ENCODE results near the gene BATF.

DNA sequence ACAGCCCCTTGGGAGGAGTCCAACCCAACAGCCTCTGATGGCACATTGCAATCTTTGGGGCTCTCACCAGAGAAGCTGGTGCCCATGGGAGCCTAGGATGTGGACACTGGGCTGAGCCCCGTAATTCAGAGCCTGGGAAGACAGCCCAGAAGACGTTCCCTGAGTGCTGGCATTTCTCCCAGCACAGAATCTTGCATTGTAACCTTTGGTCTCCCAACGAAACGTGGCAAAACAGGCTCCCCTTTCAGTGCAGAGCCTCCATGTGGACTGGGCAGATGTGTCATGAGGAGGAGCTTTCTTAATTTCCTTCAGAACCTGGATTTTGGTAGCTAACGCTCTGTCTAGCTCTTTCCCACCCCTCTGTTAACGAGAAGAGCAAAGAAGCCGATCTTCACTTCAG, 26.3 kb downstream of the BATF start:
- TF ChIP-seq EP300 (conservative IDR thresholded peaks at IDR 0.05; ENCODE audit: poor library complexity, severe bottlenecking): no peak
- TF ChIP-seq, protein P1, sequence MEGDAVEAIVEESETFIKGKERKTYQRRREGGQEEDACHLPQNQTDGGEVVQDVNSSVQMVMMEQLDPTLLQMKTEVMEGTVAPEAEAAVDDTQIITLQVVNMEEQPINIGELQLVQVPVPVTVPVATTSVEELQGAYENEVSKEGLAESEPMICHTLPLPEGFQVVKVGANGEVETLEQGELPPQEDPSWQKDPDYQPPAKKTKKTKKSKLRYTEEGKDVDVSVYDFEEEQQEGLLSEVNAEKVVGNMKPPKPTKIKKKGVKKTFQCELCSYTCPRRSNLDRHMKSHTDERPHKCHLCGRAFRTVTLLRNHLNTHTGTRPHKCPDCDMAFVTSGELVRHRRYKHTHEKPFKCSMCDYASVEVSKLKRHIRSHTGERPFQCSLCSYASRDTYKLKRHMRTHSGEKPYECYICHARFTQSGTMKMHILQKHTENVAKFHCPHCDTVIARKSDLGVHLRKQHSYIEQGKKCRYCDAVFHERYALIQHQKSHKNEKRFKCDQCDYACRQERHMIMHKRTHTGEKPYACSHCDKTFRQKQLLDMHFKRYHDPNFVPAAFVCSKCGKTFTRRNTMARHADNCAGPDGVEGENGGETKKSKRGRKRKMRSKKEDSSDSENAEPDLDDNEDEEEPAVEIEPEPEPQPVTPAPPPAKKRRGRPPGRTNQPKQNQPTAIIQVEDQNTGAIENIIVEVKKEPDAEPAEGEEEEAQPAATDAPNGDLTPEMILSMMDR (IDR thresholded peaks at IDR 0.05; ENCODE audit: poor library complexity, severe bottlenecking): no peak
- no peak for TF ChIP-seq EZH2 (IDR thresholded peaks at IDR 0.05; ENCODE audit: borderline replicate concordance, insufficient read depth, low read length, poor library complexity, severe bottlenecking)
- TF ChIP-seq POLR2AphosphoS5 (IDR thresholded peaks at IDR 0.05): no peak
- no peak for TF ChIP-seq RAD21 (conservative IDR thresholded peaks at IDR 0.05)
- TF ChIP-seq, protein P2, sequence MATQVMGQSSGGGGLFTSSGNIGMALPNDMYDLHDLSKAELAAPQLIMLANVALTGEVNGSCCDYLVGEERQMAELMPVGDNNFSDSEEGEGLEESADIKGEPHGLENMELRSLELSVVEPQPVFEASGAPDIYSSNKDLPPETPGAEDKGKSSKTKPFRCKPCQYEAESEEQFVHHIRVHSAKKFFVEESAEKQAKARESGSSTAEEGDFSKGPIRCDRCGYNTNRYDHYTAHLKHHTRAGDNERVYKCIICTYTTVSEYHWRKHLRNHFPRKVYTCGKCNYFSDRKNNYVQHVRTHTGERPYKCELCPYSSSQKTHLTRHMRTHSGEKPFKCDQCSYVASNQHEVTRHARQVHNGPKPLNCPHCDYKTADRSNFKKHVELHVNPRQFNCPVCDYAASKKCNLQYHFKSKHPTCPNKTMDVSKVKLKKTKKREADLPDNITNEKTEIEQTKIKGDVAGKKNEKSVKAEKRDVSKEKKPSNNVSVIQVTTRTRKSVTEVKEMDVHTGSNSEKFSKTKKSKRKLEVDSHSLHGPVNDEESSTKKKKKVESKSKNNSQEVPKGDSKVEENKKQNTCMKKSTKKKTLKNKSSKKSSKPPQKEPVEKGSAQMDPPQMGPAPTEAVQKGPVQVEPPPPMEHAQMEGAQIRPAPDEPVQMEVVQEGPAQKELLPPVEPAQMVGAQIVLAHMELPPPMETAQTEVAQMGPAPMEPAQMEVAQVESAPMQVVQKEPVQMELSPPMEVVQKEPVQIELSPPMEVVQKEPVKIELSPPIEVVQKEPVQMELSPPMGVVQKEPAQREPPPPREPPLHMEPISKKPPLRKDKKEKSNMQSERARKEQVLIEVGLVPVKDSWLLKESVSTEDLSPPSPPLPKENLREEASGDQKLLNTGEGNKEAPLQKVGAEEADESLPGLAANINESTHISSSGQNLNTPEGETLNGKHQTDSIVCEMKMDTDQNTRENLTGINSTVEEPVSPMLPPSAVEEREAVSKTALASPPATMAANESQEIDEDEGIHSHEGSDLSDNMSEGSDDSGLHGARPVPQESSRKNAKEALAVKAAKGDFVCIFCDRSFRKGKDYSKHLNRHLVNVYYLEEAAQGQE (IDR thresholded peaks at IDR 0.05; ENCODE audit: borderline replicate concordance): no peak
- TF ChIP-seq TAF1 (IDR thresholded peaks at IDR 0.05; ENCODE audit: low read depth): no peak
- TF ChIP-seq MXI1 (conservative IDR thresholded peaks at IDR 0.05; ENCODE audit: poor library complexity, severe bottlenecking): no peak
- TF ChIP-seq SMC3 (conservative IDR thresholded peaks at IDR 0.05; ENCODE audit: poor library complexity): no peak
